Measurements from ENCODE around the gene PLD5. TPM values are rescaled to one million over a fixed set of nuclear protein-coding genes. Genes with fewer than 3 reads are reported as not detected.

The PLD5 gene
- total and polyA plus RNA-seq, 8 donors: 0.04 to 0.71 (median 0.24) TPM; not detected in 2

DNA sequence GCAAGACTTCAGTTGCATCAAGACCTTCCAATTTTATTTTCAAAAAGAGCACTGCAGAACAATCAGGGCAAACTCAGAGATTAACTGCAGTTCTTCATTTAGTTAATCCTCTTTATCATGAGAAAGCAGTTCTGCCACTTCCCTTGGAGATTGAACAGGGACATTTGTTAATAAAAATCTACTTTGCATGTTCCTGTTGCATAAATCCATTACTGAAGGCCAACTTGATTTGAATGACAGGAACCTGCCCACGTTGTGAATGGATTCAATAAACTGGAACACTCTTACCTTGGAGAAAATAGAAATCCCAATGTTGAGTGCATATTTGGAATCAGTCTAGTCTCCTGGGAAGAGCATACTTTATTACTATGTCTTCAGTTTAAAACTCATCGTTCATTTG, 19.6 kb upstream of the PLD5 start:
- ATAC-seq: no peak
- WGBS, 2 donors: 51 to 52% methylated on average over 2 of the region's 2 CpGs
- intact Hi-C loops (cut with DNase I): no loop called here
- no peak overlapping the region for H3K4me3 ChIP-seq
- H3K4me1 ChIP-seq: no peaks in the 10 kb centered on the region
- no peaks in the 10 kb centered on the region for H3K36me3 ChIP-seq
- no peak for TF ChIP-seq CTCF (IDR thresholded peaks at IDR 0.05)
- no peak for FAIRE-seq
- no peak overlapping the region for H3K27ac ChIP-seq
- no peaks in the 10 kb centered on the region for H3K9me3 ChIP-seq
- peaks cover 0 to 4% (median 0%) of the 10 kb centered on the region in 4 donors for H3K27me3 ChIP-seq
- DNase-seq: no peak

DNA sequence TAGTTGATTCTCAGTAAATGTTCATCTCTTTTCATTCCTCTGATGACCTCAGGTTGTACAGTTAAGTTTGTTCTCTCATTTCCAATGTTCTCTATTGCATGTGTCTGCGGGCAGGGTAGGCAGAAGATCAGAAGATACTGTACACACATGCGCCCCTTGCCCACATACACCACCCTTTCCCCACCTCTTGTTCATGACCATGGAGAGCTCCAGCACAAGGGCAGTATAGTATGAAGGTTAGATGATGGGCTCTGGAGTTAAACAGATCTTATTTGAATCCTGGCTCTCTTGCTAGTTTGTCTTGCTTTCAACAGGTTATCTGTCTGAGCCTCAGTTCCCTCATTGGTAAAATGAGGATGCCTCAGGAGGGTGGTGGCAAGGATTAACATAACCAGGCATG, 17.8 kb upstream of the PLD5 start:
- TF ChIP-seq CTCF (IDR thresholded peaks at IDR 0.05): no peak
- intact Hi-C loops (cut with DNase I): no loop called here
- WGBS, 2 donors: 74 to 81% methylated on average over 2 of the region's 2 CpGs
- H3K4me3 ChIP-seq: no peak overlapping the region
- no peaks in the 10 kb centered on the region for H3K4me1 ChIP-seq
- H3K9me3 ChIP-seq: no peaks in the 10 kb centered on the region
- no peak overlapping the region for H3K27ac ChIP-seq
- no peaks in the 10 kb centered on the region for H3K36me3 ChIP-seq
- DNase-seq (no peak), ATAC-seq (no peak), FAIRE-seq (no peak)
- peaks cover 0 to 4% (median 0%) of the 10 kb centered on the region in 4 donors for H3K27me3 ChIP-seq

- Histone ChIP-seq H3K36me3 (no peaks in the 10 kb centered on the region), H3K4me3 (no peak overlapping the region), H3K9me3 (no peaks in the 10 kb centered on the region), H3K4me1 (no peaks in the 10 kb centered on the region), H3K27ac (no peak overlapping the region), H3K27me3 (no peaks in the 10 kb centered on the region)
- 32 to 52% methylated on average over 1 of the region's 1 CpG for WGBS, 2 donors
- FAIRE-seq (no peak), DNase-seq (no peak), ATAC-seq (no peak)
- intact Hi-C loops (cut with DNase I): no loop called here
- TF ChIP-seq CTCF (IDR thresholded peaks at IDR 0.05): no peak
Observed at GRCh38 chr1:242535986-242536385, 11.5 kb upstream of the PLD5 start.

DNA sequence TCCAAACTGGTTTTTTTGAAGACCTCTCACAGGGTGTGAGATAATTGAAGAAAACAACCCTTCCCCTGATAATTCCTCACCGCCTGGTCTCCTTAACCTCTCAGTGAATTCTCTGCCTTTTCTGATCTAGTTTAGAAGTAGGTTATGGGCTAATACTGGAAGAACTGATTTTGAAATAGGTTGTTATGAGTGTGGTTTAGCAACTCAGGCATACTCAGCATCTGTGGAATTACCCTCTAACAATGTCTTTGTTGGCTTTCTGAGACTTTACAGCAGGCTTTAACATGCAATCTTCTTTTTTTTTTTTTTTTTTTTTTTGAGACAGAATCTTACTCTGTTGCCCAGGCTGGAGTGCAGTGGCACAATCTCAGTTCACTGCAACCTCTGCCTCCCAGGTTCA, 10.3 kb upstream of the PLD5 start:
- DNase-seq (no peak), FAIRE-seq (no peak), ATAC-seq (no peak)
- intact Hi-C loops (cut with DNase I): no loop called here
- no peak for TF ChIP-seq CTCF (IDR thresholded peaks at IDR 0.05)
- 63 to 70% methylated on average over 1 of the region's 1 CpG for WGBS, 2 donors
- Histone ChIP-seq H3K4me1 (no peaks in the 10 kb centered on the region), H3K9me3 (no peaks in the 10 kb centered on the region), H3K4me3 (no peak overlapping the region), H3K27ac (no peak overlapping the region), H3K36me3 (no peaks in the 10 kb centered on the region), H3K27me3 (no peaks in the 10 kb centered on the region)

DNA sequence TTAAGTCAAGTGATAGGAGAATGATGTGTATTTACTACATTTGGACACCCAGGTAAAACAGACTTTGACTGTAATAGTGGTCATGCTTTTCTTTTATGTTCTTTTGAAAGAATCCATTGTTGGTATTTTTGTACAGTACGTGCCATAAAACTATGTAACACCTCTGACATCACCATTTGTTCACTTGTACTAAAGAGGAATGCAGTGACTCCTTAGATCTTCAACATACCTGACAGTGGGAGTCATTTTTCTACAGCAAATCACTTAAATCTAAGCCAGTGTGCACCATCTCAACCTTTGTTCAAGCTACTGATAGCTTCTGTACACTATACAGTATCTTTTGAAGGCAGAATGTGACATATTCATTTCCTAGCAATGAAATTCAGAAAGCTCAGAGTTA, 6.3 kb upstream of the PLD5 start:
- intact Hi-C loops (cut with DNase I): no loop called here
- DNase-seq (no peak), FAIRE-seq (no peak), ATAC-seq (no peak)
- Histone ChIP-seq H3K9me3 (no peaks in the 10 kb centered on the region), H3K4me1 (no peaks in the 10 kb centered on the region), H3K36me3 (no peaks in the 10 kb centered on the region), H3K4me3 (no peak overlapping the region), H3K27me3 (peaks cover 0 to 7% (median 2%) of the 10 kb centered on the region in 4 donors), H3K27ac (no peak overlapping the region)
- WGBS, 2 donors: 50 to 57% methylated on average over 1 of the region's 1 CpG
- no peak for TF ChIP-seq CTCF (IDR thresholded peaks at IDR 0.05)
